Duodenal mucosa (tissue), 2 donors: ENCODE results near the gene PIAS3.

ENCODE experiments used
- H3K27ac ChIP-seq: one replicate; pipeline ENCODE4 v1.7.0; 2013; ENCODE audit warnings: low read depth, low read length
- H3K27me3 ChIP-seq, 2 donors: one replicate each; pipeline ENCODE4 v1.7.0; 2013; ENCODE audit warnings: low read length in 2 of 2, control low read depth in 1 of 2; ENCODE audit not compliant: insufficient read depth in 2 of 2, control insufficient read depth in 1 of 2
- H3K36me3 ChIP-seq, 2 donors: one replicate each; pipeline ENCODE4 v1.7.0; 2013; ENCODE audit warnings: low read length in 2 of 2, control low read depth in 1 of 2; ENCODE audit not compliant: insufficient read depth in 2 of 2, control insufficient read depth in 1 of 2
- H3K4me1 ChIP-seq, 2 donors: one replicate each; pipeline ENCODE4 v1.7.0; 2013; ENCODE audit warnings: low read length in 2 of 2, control low read depth in 1 of 2; ENCODE audit not compliant: insufficient read depth in 2 of 2, control insufficient read depth in 1 of 2
- H3K4me3 ChIP-seq, 2 donors: one replicate each; pipeline ENCODE4 v1.7.0; 2013; ENCODE audit warnings: low read length in 2 of 2, low read depth in 1 of 2
- H3K9ac ChIP-seq, 2 donors: one replicate each; pipeline ENCODE4 v1.7.0; 2013; ENCODE audit warnings: low read length in 2 of 2, low read depth in 1 of 2
- H3K9me3 ChIP-seq, 2 donors: one replicate each; pipeline ENCODE4 v1.7.0; 2013; ENCODE audit warnings: low read length in 2 of 2, control low read depth in 1 of 2; ENCODE audit not compliant: control insufficient read depth in 1 of 2

The PIAS3 gene

DNA sequence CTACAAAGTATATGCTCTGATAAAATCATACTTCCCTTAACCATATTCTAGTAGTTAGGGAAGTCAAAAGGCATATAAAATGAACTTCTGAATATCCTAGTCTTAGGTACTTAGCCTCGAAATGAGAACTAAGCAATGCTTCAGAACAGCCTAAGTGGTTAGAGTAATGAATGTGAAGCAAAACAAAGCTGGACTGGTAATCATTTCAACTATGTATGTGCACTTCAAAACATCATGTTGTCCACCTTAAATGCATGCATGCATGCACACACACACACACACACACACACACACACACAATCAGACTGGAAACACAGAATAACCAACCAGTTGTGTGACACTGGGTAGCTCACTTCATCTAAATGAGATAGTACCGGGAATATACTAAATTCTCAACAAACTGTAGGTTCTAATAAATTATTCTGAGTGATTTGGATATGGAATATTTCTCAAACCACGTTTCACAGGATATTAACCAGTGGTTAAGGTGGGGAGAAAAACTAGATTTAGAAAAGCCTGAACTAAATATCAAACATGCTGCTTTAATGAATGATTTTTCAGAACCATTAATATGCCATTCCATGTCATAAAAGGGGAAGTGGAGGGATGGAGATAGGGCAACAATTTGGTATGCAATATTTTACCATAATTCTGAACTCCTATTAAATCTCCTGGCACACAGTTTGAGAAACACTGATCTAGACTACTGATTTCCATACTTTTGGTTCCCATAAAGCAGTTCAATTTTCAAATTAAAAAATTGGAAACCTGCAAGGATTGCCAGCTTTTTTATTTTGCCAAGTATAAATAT, 54.4 kb downstream of the PIAS3 start:
- H3K4me1 ChIP-seq = no peaks in the 10 kb centered on the region

DNA sequence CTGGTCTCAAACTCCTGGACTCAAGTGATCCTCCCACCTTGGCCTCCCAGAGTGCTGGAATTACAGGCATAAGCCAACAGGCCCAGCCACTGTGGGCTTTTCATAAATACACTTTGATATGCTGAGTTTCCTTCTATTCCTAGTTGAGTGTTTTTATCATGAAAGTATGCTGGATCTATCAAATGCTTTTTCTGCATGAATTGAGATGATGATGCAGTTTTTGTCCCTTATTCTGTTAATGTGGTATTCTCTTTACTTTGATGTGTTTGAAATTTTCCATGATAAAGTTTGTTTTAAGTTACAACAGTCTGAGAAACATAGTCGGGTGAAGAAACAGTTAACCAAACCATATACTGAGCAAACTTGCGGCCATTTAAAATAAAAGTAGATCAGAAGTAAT, 59.1 kb downstream of the PIAS3 start:
- Histone ChIP-seq H3K9ac (no peak overlapping the region), H3K9me3 (peaks cover 2 to 17% of the 10 kb centered on the region in 2 donors), H3K27me3 (no peaks in the 10 kb centered on the region), H3K4me1 (no peaks in the 10 kb centered on the region), H3K36me3 (peaks cover 0 to 3% of the 10 kb centered on the region in 2 donors), H3K27ac (no peak overlapping the region), H3K4me3 (no peak overlapping the region)

More for the DNA sequence above, 54.4 kb downstream of the PIAS3 start:
- H3K27ac ChIP-seq = no peak overlapping the region
- H3K9ac ChIP-seq = no peak overlapping the region
- H3K27me3 ChIP-seq = no peaks in the 10 kb centered on the region
- no peaks in the 10 kb centered on the region for H3K36me3 ChIP-seq
- no peak overlapping the region for H3K4me3 ChIP-seq
- H3K9me3 ChIP-seq = no peaks in the 10 kb centered on the region
